Osteoblast (primary cell): Measurements from ENCODE around the gene CPEB1. TPM values are rescaled to one million over a fixed set of nuclear protein-coding genes. Genes with fewer than 3 reads are reported as not detected.
A peak's percentile ranks its signal among the peaks of the same experiment; 100 is the strongest.
"Not testable (repeated sequence)": the region's sequence is repeated elsewhere in the genome, so short reads cannot be mapped to it uniquely, and the experiment has no call there.

ENCODE experiments used
- DNase-seq: peaks from one replicate; pipeline ENCODE4 v3.0.0; 2011; ENCODE audit warnings: low spot score, mixed read lengths; ENCODE audit not compliant: insufficient read length; ENCODE audit errors: missing footprints
- H2AFZ ChIP-seq: 2 replicates; pipeline ENCODE4 v1.6.0; 2011; ENCODE audit warnings: mild to moderate bottlenecking, low read length
- H3K27ac ChIP-seq: 2 replicates; pipeline ENCODE4 v1.5.1; 2011; ENCODE audit warnings: mild to moderate bottlenecking, low read depth, low read length, moderate library complexity
- H3K27me3 ChIP-seq: 2 replicates; pipeline ENCODE4 v1.6.0; 2012; ENCODE audit warnings: mild to moderate bottlenecking, control low read depth, inconsistent platforms, low read length, moderate library complexity; ENCODE audit not compliant: insufficient read depth
- H3K36me3 ChIP-seq: 2 replicates; pipeline ENCODE4 v1.5.1; 2011; ENCODE audit warnings: mild to moderate bottlenecking, low read length, control low read depth, moderate library complexity; ENCODE audit not compliant: insufficient read depth
- H3K4me1 ChIP-seq: 2 replicates; pipeline ENCODE4 v1.5.1; 2011; ENCODE audit warnings: mild to moderate bottlenecking, low read length, control low read depth, moderate library complexity; ENCODE audit not compliant: insufficient read depth
- H3K4me2 ChIP-seq: 2 replicates; pipeline ENCODE4 v1.6.0; 2011; ENCODE audit warnings: mild to moderate bottlenecking, low read length; ENCODE audit not compliant: insufficient read depth
- H3K4me3 ChIP-seq: fragments of 200-600 bp; sonication (generic); 3 replicates; pipeline ENCODE4 v1.5.1; 2012; ENCODE audit warnings: mild to moderate bottlenecking, low read length, inconsistent platforms; ENCODE audit not compliant: insufficient read depth
- H3K79me2 ChIP-seq: 2 replicates; pipeline ENCODE4 v1.6.0; 2012; ENCODE audit warnings: mild to moderate bottlenecking, low read length, control low read depth, inconsistent platforms; ENCODE audit not compliant: insufficient read depth
- H3K9me3 ChIP-seq: 2 replicates; pipeline ENCODE4 v1.5.1; 2011; ENCODE audit warnings: low read depth, low read length, control low read depth
- H4K20me1 ChIP-seq: 2 replicates; pipeline ENCODE4 v1.6.0; 2012; ENCODE audit warnings: mild to moderate bottlenecking, low read length, control low read depth; ENCODE audit not compliant: insufficient read depth
- total RNA-seq: library from RNA; depleted of rRNA; stranded (reverse); fragments of >200 nt; gene quantifications from 2 replicates; pipeline ENCODE4 v1.2.3, GENCODE V29; 2012
- TF ChIP-seq, protein P1 (sequence below): IDR thresholded peaks from 2 replicates; pipeline ENCODE4 v1.5.1; 2011; ENCODE audit warnings: mild to moderate bottlenecking, low read depth, low read length, moderate library complexity; ENCODE audit errors: extremely low read depth

The CPEB1 gene
- total RNA-seq, 1 donor, result 36.6 TPM

GRCh38 chr15:82646250-82647044 is 716 bp downstream of the CPEB1 start:
- H3K4me3 ChIP-seq, result no peak overlapping the region
- no peak overlapping the region for H3K4me2 ChIP-seq
- no peaks in the 10 kb centered on the region for H3K9me3 ChIP-seq
- H3K27ac ChIP-seq, result no peak overlapping the region
- no peaks in the 10 kb centered on the region for H3K79me2 ChIP-seq
- H4K20me1 ChIP-seq, result no peaks in the 10 kb centered on the region
- H3K36me3 ChIP-seq, result no peaks in the 10 kb centered on the region
- H3K4me1 ChIP-seq, result no peaks in the 10 kb centered on the region
- H2AFZ ChIP-seq, result no peak overlapping the region
- H3K27me3 ChIP-seq, result peaks cover 53% of the 10 kb centered on the region
- no peak for DNase-seq
- TF ChIP-seq, protein P1, sequence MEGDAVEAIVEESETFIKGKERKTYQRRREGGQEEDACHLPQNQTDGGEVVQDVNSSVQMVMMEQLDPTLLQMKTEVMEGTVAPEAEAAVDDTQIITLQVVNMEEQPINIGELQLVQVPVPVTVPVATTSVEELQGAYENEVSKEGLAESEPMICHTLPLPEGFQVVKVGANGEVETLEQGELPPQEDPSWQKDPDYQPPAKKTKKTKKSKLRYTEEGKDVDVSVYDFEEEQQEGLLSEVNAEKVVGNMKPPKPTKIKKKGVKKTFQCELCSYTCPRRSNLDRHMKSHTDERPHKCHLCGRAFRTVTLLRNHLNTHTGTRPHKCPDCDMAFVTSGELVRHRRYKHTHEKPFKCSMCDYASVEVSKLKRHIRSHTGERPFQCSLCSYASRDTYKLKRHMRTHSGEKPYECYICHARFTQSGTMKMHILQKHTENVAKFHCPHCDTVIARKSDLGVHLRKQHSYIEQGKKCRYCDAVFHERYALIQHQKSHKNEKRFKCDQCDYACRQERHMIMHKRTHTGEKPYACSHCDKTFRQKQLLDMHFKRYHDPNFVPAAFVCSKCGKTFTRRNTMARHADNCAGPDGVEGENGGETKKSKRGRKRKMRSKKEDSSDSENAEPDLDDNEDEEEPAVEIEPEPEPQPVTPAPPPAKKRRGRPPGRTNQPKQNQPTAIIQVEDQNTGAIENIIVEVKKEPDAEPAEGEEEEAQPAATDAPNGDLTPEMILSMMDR, result no peak

DNA sequence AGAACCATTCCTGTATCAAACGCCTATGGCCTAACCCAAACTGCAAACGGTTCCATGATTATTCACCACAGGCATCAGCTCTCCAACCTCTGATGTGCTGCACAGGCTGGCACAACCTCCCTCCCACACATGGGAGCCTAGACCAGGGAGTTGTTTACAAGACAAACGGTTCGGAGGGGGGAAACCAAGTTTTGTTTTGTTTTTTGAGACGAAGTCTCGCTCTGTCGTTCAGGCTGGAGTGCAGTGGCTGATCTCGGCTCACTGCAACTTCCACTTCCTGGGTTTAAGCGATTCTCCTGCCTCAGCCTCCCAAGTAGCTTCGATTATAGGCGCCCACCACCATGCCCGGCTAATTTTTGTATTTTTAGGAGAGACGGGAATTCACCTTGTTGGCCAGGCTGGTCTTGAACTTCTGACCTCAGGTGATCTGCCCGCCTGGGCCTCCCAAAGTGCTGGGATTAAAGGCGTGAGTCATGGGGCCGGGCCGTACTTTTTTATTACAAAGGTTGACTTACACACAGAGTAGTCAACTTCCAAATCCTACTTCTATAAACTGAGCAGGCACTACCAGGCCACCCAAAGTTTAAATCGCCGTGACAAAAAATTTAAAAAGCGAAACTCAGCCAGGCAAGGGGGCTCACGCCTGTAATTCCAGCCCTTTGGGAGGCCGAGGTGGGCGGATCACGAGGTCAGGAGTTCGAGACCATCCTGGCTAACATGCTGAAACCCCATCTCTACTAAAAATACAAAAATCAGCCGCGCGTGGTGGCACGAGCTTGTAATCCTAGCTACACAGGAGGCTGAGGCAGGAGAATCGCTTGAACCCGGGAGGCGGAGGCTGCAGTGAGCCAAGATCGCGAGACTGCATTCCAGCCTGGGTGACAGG is 2.0 kb downstream of the CPEB1 start:
- not testable (repeated sequence) for H4K20me1 ChIP-seq, H3K79me2 ChIP-seq, H3K27ac ChIP-seq, H3K9me3 ChIP-seq, H3K4me3 ChIP-seq, H3K36me3 ChIP-seq, H3K4me2 ChIP-seq, H3K4me1 ChIP-seq, H2AFZ ChIP-seq, DNase-seq
- peaks cover 59% of the 10 kb centered on the region for H3K27me3 ChIP-seq

DNA sequence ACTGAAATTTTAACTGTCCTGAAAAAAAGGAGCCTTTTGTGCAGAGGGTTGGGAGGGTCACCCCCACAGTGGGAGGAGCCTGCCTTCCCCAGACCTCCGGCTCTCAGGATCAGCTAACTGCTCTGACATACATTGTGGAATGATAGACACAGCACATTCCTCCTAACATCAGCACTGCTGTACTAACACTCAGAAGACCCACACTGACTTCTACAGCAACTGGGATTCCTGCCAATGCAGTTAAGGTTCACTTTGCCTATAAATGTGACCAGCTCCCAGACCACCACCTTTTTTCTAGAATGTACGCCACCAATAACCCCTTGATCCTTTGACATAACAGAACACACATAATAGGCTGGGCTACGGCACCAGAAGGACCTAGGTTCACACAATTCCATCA is 3.2 kb downstream of the CPEB1 start:
- Histone ChIP-seq H3K79me2 (no peaks in the 10 kb centered on the region), H4K20me1 (no peaks in the 10 kb centered on the region), H2AFZ (no peak overlapping the region), H3K9me3 (no peaks in the 10 kb centered on the region), H3K27ac (no peak overlapping the region), H3K36me3 (no peaks in the 10 kb centered on the region), H3K4me3 (no peak overlapping the region), H3K4me1 (no peaks in the 10 kb centered on the region), H3K4me2 (no peak overlapping the region), H3K27me3 (peaks cover 62% of the 10 kb centered on the region)
- TF ChIP-seq, protein P1, result no peak
- no peak for DNase-seq

DNA sequence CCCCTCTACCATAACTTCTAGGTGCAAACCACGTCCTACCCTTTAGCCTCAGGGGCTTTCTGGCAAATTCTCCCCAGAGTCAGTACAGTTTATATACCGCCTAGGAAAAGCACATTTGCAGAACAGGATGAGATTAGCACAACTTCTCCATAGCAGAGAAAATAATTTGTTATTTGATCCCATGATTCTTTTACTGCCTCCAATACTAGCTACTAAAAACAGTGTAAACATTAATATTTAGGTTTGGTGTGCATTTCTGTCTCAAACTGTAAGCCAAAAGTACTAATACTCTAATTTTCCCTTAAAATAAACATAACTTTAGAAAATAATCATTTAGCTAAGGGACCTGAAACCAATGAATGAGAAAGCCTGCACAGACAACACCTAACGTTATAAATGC is 4.5 kb downstream of the CPEB1 start:
- Histone ChIP-seq H3K4me1 (no peaks in the 10 kb centered on the region), H3K79me2 (no peaks in the 10 kb centered on the region), H3K27ac (no peak overlapping the region), H3K9me3 (no peaks in the 10 kb centered on the region), H4K20me1 (no peaks in the 10 kb centered on the region), H3K4me3 (no peak overlapping the region), H3K27me3 (peaks cover 59% of the 10 kb centered on the region), H3K4me2 (no peak overlapping the region), H3K36me3 (no peaks in the 10 kb centered on the region), H2AFZ (no peak overlapping the region)
- TF ChIP-seq, protein P1, result no peak
- peak; percentile 34 for DNase-seq
